HepG2 (cell line): ENCODE results near the gene RAB22A.

Source experiments
- ERF ChIP-seq: IDR thresholded peaks from 2 replicates; pipeline ENCODE4 v1.6.1; 2018; ENCODE audit warnings: missing biosample characterization, missing genetic modification reagents
- RAD21 ChIP-seq: fragments of 450-650 bp; formaldehyde crosslinking; IDR thresholded peaks from 2 replicates; pipeline ENCODE4 v1.5.0; 2020; ENCODE audit warnings: mild to moderate bottlenecking
- ZNF24 ChIP-seq: fragments of 450-650 bp; IDR thresholded peaks from 2 replicates; pipeline ENCODE4 v1.6.1; 2017; ENCODE audit warnings: antibody characterized with exemption, mild to moderate bottlenecking
- ZNF335 ChIP-seq: sonication (generic); formaldehyde crosslinking; IDR thresholded peaks from 2 replicates; pipeline ENCODE4 v1.4.0; 2020; ENCODE audit warnings: missing genetic modification reagents

- TF ChIP-seq ZNF24 (no peak), ERF (CRISPR knock-in tag) (no peak), RAD21 (no peak), ZNF335 (CRISPR knock-in tag) (no peak)
These were observed 66.3 kb downstream of the RAB22A start for GRCh38 chr20:58375759-58376352.
